AG08396 (cell line): ENCODE data around the gene ZNF217.
"Not testable (repeated sequence)": the region's sequence is repeated elsewhere in the genome, so short reads cannot be mapped to it uniquely, and the experiment has no call there.

Source experiments
- DNase-seq: peaks from one replicate; pipeline ENCODE4 v3.0.0; 2012; ENCODE audit warnings: low spot score, mixed read lengths

ZNF217 gene

GRCh38 chr20:53532654-53533312, 60.9 kb downstream of the ZNF217 start:
- DNase-seq, result not testable (repeated sequence)

DNA sequence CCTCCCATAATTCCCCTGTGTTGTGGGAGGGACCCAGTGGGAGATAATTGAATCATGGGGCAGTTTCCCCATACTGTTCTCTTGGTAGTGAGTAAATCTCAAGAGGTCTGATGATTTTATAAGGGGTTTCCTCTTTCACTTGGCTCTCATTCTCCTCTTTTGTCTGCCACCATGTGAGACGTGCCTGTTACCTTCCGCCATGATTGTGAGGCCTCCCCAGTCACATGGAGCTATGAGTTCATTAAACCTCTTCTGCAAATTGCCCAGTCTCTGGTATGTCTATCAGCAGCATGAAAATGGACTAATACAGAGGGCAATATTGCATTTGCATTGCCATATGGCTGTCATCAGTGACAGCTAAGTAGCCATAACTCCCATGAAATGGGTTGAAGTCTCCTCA, 63.2 kb downstream of the ZNF217 start:
- no peak for DNase-seq

GRCh38 chr20:53529658-53530057, 64.0 kb downstream of the ZNF217 start:
- no peak for DNase-seq

DNA sequence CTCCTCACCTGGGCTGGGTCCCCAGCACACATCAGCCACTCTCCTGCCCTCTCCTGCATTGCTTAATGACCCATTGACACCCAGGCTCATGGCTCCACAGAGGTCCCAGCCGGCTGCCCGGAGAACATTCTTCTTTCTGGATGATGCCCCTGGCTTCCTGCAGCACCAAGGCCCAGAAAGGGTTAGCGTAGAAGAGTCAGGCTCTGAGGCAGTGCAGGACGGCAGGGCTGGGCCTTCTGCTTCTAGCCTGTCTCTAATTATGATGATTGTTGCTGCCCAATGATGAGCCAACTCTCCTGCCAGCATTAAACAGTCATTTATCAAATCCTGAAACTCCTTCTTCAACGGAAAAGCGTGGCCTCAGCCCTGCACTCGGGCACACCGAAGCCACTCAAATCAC, 66.4 kb downstream of the ZNF217 start:
- no peak for DNase-seq

GRCh38 chr20:53524589-53525312, 68.9 kb downstream of the ZNF217 start:
- no peak for DNase-seq

DNA sequence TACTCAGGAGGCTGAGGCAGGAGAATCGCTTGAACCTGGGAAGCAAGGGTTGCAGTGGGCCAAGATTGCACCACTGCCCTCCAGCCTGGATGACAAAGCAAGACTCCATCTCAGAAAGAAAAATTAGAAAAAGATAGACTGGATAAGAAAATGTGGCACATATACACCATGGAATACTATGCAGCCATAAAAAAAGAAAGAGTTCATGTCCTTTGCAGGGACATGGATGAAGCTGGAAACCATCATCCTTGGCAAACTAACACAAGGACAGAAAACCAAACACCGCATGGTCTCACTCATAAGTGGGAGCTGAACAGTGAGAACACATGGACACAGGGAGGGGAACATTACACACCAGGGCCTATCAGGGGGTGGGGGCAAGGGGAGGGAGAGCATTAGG, 70.0 kb downstream of the ZNF217 start:
- DNase-seq, result not testable (repeated sequence)

- no peak for DNase-seq
Measured at GRCh38 chr20:53522696-53523095, 70.9 kb downstream of the ZNF217 start.

GRCh38 chr20:53522026-53522425, 71.6 kb downstream of the ZNF217 start:
- no peak for DNase-seq

DNA sequence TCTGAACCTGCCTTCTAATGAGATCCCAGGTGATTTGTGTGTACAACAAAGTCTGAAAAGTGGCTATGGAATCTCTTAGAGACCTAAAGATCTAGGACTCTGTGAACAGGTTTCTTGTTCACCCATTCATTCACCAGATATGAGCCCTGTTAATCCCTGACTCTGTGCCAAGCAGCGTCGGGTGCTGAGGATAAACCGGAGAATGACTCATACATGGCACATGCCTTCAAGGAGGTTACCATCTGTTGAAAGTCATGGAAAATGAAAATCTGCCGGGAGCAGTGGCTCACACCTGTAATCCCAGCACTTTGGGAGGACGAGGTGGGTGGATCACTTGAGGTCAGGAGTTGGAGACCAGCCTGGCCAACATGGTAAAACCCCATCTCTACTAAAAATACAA, 72.2 kb downstream of the ZNF217 start:
- not testable (repeated sequence) for DNase-seq

DNA sequence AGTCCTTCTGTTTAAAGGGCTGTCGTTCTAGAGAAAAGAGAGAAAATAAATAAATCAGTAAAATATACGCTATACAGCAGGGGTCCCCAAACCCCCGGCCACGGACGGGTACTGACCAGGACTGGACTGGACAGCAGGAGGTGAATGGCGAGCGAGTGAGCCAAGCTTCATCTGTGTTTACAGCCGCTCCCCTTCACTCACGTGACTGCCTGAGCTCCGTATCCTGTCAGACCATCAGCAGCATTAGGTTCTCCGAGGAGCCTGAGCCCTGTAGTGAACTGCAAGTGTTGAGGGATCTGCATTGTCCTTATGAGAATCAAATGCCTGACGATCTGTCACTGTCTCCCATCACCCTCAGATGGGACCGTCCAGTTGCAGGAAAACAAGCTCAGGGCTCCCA, 76.5 kb downstream of the ZNF217 start:
- DNase-seq, result peak; percentile 29
